GM23248 (cell line): ENCODE results near the gene ITIH5.

Experiments
- EZH2 ChIP-seq: fragments of 200-600 bp; sonication (generic); IDR thresholded peaks from 2 replicates; pipeline ENCODE4 v1.6.1; 2018; ENCODE audit warnings: antibody characterized with exemption, mild to moderate bottlenecking; ENCODE audit not compliant: insufficient read depth, poor library complexity, severe bottlenecking
- EZH2phosphoT487 ChIP-seq: fragments of 200-600 bp; sonication (generic); IDR thresholded peaks from 2 replicates; pipeline ENCODE4 v1.6.1; 2018; ENCODE audit warnings: antibody characterized with exemption, moderate library complexity, mild to moderate bottlenecking, low read depth; ENCODE audit not compliant: insufficient read depth

DNA sequence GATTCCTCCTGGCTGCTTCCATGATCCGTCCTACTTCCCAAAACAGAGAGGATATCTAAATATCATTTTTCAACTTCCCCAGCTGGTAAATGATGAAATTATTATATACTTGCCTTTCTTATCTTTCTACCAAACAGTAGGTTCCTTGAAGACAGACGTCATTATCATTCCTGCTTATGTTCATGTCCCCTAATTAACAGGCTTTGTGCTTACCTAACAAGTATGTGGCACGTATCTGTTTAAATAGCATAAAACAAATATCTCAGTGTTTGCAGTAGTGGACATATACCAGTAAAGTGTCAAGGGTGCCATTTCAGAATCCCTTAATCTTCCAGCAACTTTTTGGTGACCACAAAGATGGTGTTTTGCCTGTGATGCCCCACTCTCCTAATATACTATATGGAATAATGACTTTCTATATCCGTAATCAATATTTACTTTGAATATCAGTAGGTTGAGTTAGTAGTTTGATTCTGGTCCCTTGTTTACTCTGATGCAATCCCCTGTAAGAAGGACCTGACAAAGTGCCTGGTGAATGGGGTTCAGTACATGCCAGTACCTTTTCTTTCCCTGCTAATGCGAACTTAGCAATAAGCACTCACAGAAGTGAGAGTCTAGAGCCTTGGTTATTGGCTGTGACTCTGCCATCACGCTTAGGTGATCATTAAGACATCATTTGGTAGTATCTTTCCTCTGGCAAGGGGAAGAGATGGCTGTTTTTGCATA, 124.4 kb downstream of the ITIH5 start:
- TF ChIP-seq EZH2: no peak
- TF ChIP-seq EZH2phosphoT487: no peak
